Peyer's patch (tissue), 4 donors: ENCODE results near the gene ACSBG1.

Source experiments
- CTCF ChIP-seq, 6 experiments: fragments of 450-650 bp in 4 of 6; fragments of 200-600 bp in 2 of 6; sonication (generic) in 1 of 6; IDR thresholded peaks; one replicate each; pipeline ENCODE4 v1.5.1; 2017 to 2019; ENCODE audit warnings: antibody characterized with exemption in 6 of 6, mild to moderate bottlenecking in 3 of 6, moderate library complexity in 1 of 6
- POLR2A ChIP-seq, 2 donors: fragments of 450-650 bp; IDR thresholded peaks; one replicate each; pipeline ENCODE4 v1.5.1; 2017; ENCODE audit warnings: antibody characterized with exemption in 2 of 2, mild to moderate bottlenecking in 2 of 2, moderate library complexity in 2 of 2

- no peak for TF ChIP-seq CTCF (IDR thresholded peaks at IDR 0.05)
- no peak for TF ChIP-seq POLR2A (IDR thresholded peaks at IDR 0.05)
Observed at GRCh38 chr15:78265752-78266224, 31.4 kb upstream of the ACSBG1 start.
